ENCODE results near the gene CCDC14. TPM values are rescaled to one million over a fixed set of nuclear protein-coding genes. Genes with fewer than 3 reads are reported as not detected.

The CCDC14 gene
- total and polyA plus RNA-seq, 9 of the 15 experiments (the other 6 are each of a cell fraction or from before 2014, with no cell fraction given), result 18.6 to 107 (median 57.3) TPM

DNA sequence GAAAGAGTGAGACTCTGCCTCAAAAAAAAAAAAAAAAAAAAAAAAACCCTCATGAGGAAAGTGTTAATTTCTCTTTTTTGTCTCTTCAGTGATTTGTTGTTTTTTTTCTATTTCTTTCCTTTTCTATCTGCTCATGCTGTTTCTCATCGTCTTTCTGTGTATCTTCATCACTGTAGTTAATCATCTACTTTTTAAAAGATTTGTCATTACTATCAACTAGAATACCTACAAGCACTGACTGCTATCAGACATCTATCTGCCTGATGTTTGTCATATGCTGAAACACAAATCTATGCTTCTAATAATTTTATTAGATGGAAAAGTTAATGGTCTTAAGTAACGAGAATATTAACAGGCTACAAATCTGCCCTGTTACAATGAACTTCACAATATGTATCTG is 26.8 kb downstream of the CCDC14 start:
- Histone ChIP-seq H2AFZ (ENCODE audit: low read depth, low read length) (no peak overlapping the region), H3K27me3 (ENCODE audit: control insufficient read depth in 2 of 2, insufficient read depth in 2 of 2, low read length in 2 of 2) (no peaks in the 10 kb centered on the region), H3K9me1 (ENCODE audit: control insufficient read depth, insufficient read depth, low read length) (no peaks in the 10 kb centered on the region), H3K9ac (ENCODE audit: insufficient read depth in 1 of 2, low read depth in 2 of 2, low read length in 2 of 2) (no peak overlapping the region), H3K4me1 (replicated peaks in 1 of 2; ENCODE audit: control insufficient read depth in 2 of 2, insufficient read depth in 2 of 2, low read length in 2 of 2) (no peaks in the 10 kb centered on the region), H3K9me3 (replicated peaks; ENCODE audit: control insufficient read depth, insufficient read depth, low read depth, low read length) (no peaks in the 10 kb centered on the region), H4K20me1 (replicated peaks; ENCODE audit: control insufficient read depth, insufficient read depth, low read length) (no peaks in the 10 kb centered on the region), H3K36me3 (ENCODE audit: control insufficient read depth, insufficient read depth, low read length) (peaks cover 55% of the 10 kb centered on the region; the same call in 1 of the 3 replicates), H3K4me3 (no peak overlapping the region), H3K4me2 (ENCODE audit: insufficient read depth, low read length) (no peak overlapping the region), H3K27ac (ENCODE audit: extremely low read depth, low read depth, low read length) (no peak overlapping the region), H3K79me2 (ENCODE audit: control insufficient read depth, insufficient read depth, low read length) (no peaks in the 10 kb centered on the region)
- TF ChIP-seq HMGN3 (IDR thresholded peaks at IDR 0.05; ENCODE audit: borderline replicate concordance, extremely low read depth, insufficient read length, low read depth, low read length), result no peak
- no peak for TF ChIP-seq CREB1 (IDR thresholded peaks at IDR 0.05)
- no peak for TF ChIP-seq CREB1 (CRISPR knock-in tag; IDR thresholded peaks at IDR 0.05)
- TF ChIP-seq ZNF184 (CRISPR knock-in tag; IDR thresholded peaks at IDR 0.05), result no peak
- no peak for TF ChIP-seq KDM4B (IDR thresholded peaks at IDR 0.05; ENCODE audit: borderline replicate concordance in 2 of 2, low read depth in 1 of 2)
- TF ChIP-seq ELF1 (tag; IDR thresholded peaks at IDR 0.05), result no peak
- TF ChIP-seq, protein P1, sequence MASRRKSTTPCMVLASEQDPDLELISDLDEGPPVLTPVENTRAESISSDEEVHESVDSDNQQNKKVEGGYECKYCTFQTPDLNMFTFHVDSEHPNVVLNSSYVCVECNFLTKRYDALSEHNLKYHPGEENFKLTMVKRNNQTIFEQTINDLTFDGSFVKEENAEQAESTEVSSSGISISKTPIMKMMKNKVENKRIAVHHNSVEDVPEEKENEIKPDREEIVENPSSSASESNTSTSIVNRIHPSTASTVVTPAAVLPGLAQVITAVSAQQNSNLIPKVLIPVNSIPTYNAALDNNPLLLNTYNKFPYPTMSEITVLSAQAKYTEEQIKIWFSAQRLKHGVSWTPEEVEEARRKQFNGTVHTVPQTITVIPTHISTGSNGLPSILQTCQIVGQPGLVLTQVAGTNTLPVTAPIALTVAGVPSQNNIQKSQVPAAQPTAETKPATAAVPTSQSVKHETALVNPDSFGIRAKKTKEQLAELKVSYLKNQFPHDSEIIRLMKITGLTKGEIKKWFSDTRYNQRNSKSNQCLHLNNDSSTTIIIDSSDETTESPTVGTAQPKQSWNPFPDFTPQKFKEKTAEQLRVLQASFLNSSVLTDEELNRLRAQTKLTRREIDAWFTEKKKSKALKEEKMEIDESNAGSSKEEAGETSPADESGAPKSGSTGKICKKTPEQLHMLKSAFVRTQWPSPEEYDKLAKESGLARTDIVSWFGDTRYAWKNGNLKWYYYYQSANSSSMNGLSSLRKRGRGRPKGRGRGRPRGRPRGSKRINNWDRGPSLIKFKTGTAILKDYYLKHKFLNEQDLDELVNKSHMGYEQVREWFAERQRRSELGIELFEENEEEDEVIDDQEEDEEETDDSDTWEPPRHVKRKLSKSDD (conservative IDR thresholded peaks at IDR 0.05; ENCODE audit: low read length), result no peak
- no peak for TF ChIP-seq ZNF239 (CRISPR knock-in tag; IDR thresholded peaks at IDR 0.05)
- CTCF ChIA-PET (ENCODE audit: low intra/inter-chr PET ratio), result no interaction called here
- in situ Hi-C loops (cut with MboI), result no loop called here
- POLR2A ChIA-PET, result no interaction called here
- no TSS peak for BruUV-seq (replicated peaks)
- intact Hi-C loops (cut with micrococcal nuclease), result no loop called here
- no peak for FAIRE-seq
- DNase-seq (ENCODE audit: extremely low read depth in 1 of 4, low spot score in 3 of 4), result no peak
- 100% methylated on average over 2 of the region's 2 CpGs for WGBS (ENCODE audit: insufficient coverage, low coverage, missing lambda C conversion rate)
- ATAC-seq, result no peak
